Parathyroid adenoma (tissue), 2 donors: ENCODE measurements around the gene ZCCHC24.

Source experiments
- H2AFZ ChIP-seq: fragments of 300-600 bp; sonication (generic); one replicate; pipeline ENCODE4 v1.7.0; 2017; ENCODE audit warnings: antibody characterized with exemption, mild to moderate bottlenecking
- H3K27ac ChIP-seq: fragments of 300-600 bp; sonication (generic); one replicate; pipeline ENCODE4 v1.7.0; 2017
- H3K27me3 ChIP-seq: fragments of 300-600 bp; sonication (generic); one replicate; pipeline ENCODE4 v1.7.0; 2017; ENCODE audit warnings: low read length; ENCODE audit not compliant: control insufficient read depth, insufficient read depth
- H3K36me3 ChIP-seq: fragments of 300-600 bp; sonication (generic); one replicate; pipeline ENCODE4 v1.7.0; 2017; ENCODE audit warnings: low read length; ENCODE audit not compliant: control insufficient read depth, insufficient read depth
- H3K4me1 ChIP-seq: fragments of 300-600 bp; sonication (generic); one replicate; pipeline ENCODE4 v1.7.0; 2017; ENCODE audit warnings: control low read depth
- H3K4me2 ChIP-seq: fragments of 300-600 bp; sonication (generic); one replicate; pipeline ENCODE4 v1.7.0; 2017; ENCODE audit warnings: low read length
- H3K4me3 ChIP-seq: fragments of 300-600 bp; sonication (generic); one replicate; pipeline ENCODE4 v1.7.0; 2017; ENCODE audit warnings: low read depth, low read length
- H3K79me2 ChIP-seq: fragments of 300-600 bp; sonication (generic); one replicate; pipeline ENCODE4 v1.7.0; 2017; ENCODE audit warnings: control low read depth
- H3K9ac ChIP-seq: fragments of 300-600 bp; sonication (generic); one replicate; pipeline ENCODE4 v1.7.0; 2017; ENCODE audit warnings: mild to moderate bottlenecking
- H3K9me3 ChIP-seq: fragments of 300-600 bp; sonication (generic); one replicate; pipeline ENCODE4 v1.7.0; 2017; ENCODE audit warnings: low read length; ENCODE audit not compliant: control insufficient read depth
- TF ChIP-seq, protein P1 (sequence below): fragments of 300-600 bp; sonication (generic); IDR thresholded peaks from one replicate; pipeline ENCODE4 v1.7.0; 2017; ENCODE audit warnings: antibody characterized with exemption, mild to moderate bottlenecking
- donor health status: primary hyperparathyroidism.

ZCCHC24 gene

DNA sequence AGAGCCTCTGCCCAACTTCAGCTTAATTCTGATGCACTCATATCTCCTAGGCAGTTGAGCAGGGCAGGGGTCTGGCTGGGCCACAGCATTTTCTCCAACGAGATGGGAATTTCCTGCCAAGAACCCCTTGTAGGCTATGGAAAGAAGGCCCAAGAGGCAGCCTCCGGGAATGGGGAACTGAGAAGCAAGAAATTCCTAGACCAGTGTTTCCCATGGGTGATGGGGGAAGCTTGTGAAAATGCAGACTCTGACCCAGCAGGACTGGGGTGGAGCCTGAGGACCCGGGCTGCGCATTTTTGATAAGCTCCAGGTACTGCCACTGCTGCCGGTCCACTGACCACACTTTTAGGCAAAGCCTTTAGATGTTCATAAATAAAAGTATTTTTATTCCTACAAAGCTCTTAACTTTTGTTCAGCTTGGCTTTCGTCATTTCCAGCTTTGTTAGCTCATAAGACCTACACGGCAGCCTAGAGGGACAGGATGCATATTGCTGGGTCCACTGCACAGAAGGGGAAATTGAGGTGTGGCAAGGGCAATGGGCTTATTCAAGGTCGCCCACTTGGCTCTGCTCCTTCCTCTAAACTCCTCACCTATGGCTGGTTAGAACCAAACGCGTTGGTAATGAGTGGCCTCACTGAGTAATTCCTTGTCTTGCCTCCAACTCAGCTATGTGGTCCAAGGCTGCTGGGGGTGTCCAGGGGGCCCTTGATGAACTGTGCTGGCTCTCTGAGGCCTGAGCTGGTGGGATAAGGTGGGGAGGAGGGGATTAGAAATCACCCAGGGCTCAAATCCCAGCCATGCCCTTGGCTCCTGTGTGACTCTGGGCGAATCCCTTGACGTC is 29.5 kb downstream of the ZCCHC24 start:
- H3K4me3 ChIP-seq, result no peak overlapping the region
- no peaks in the 10 kb centered on the region for H3K4me1 ChIP-seq
- TF ChIP-seq, protein P1, sequence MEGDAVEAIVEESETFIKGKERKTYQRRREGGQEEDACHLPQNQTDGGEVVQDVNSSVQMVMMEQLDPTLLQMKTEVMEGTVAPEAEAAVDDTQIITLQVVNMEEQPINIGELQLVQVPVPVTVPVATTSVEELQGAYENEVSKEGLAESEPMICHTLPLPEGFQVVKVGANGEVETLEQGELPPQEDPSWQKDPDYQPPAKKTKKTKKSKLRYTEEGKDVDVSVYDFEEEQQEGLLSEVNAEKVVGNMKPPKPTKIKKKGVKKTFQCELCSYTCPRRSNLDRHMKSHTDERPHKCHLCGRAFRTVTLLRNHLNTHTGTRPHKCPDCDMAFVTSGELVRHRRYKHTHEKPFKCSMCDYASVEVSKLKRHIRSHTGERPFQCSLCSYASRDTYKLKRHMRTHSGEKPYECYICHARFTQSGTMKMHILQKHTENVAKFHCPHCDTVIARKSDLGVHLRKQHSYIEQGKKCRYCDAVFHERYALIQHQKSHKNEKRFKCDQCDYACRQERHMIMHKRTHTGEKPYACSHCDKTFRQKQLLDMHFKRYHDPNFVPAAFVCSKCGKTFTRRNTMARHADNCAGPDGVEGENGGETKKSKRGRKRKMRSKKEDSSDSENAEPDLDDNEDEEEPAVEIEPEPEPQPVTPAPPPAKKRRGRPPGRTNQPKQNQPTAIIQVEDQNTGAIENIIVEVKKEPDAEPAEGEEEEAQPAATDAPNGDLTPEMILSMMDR, result no peak
- no peaks in the 10 kb centered on the region for H3K36me3 ChIP-seq
- H3K27ac ChIP-seq, result no peak overlapping the region
- H3K4me2 ChIP-seq, result no peak overlapping the region
- no peaks in the 10 kb centered on the region for H3K9me3 ChIP-seq
- H2AFZ ChIP-seq, result no peak overlapping the region
- H3K27me3 ChIP-seq, result no peaks in the 10 kb centered on the region
- H3K9ac ChIP-seq, result no peak overlapping the region
- H3K79me2 ChIP-seq, result peaks cover 31% of the 10 kb centered on the region

DNA sequence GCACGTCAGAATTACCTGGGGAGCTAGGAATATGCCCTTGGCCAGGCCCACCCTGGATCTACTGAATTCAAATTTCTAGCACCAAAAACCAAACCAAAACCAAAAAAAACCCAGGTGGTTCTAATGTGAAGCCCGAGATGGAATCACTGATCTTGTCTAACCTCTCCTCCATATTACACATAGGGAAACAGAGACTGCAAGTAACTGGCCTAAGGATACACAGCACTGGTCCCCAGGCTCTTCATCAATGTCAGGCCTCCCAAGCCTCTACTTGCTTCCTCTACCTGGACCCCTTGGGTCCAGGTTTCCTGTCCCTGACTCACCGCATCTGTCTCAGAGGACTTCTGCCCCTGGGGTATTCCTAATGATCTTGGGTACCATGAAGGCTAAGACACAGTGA is 30.7 kb downstream of the ZCCHC24 start:
- Histone ChIP-seq H3K9ac (no peak overlapping the region), H3K4me3 (no peak overlapping the region), H3K4me1 (peaks cover 4% of the 10 kb centered on the region), H3K27me3 (no peaks in the 10 kb centered on the region), H3K4me2 (no peak overlapping the region), H3K27ac (no peak overlapping the region), H3K79me2 (peaks cover 31% of the 10 kb centered on the region), H3K9me3 (no peaks in the 10 kb centered on the region), H2AFZ (no peak overlapping the region), H3K36me3 (no peaks in the 10 kb centered on the region)
- TF ChIP-seq, protein P1, result no peak

DNA sequence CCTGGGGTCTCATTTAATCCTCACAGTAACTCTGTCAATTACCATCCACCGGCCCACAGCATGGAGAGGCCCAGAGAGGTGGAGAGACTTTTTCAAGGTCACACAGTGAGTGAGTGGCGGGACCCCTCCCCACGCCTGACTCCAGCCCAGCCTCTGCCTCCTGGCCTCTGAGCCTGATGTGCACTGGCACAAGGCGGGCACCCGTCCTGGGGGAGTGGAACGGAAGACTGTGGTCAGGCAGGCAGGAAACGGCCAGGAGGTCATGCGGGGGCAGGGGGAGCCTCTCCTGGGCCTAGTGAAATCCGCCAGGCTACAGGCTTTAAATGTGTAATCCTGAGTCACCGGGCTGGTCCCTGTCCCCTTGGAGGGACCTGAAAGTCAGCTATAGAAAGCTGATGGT is 32.2 kb downstream of the ZCCHC24 start:
- H3K4me3 ChIP-seq, result no peak overlapping the region
- H3K4me2 ChIP-seq, result no peak overlapping the region
- H2AFZ ChIP-seq, result no peak overlapping the region
- no peaks in the 10 kb centered on the region for H3K27me3 ChIP-seq
- H3K9ac ChIP-seq, result no peak overlapping the region
- no peak overlapping the region for H3K27ac ChIP-seq
- peaks cover 20% of the 10 kb centered on the region for H3K79me2 ChIP-seq
- no peaks in the 10 kb centered on the region for H3K9me3 ChIP-seq
- H3K4me1 ChIP-seq, result peaks cover 4% of the 10 kb centered on the region
- TF ChIP-seq, protein P1, result no peak
- H3K36me3 ChIP-seq, result no peaks in the 10 kb centered on the region

DNA sequence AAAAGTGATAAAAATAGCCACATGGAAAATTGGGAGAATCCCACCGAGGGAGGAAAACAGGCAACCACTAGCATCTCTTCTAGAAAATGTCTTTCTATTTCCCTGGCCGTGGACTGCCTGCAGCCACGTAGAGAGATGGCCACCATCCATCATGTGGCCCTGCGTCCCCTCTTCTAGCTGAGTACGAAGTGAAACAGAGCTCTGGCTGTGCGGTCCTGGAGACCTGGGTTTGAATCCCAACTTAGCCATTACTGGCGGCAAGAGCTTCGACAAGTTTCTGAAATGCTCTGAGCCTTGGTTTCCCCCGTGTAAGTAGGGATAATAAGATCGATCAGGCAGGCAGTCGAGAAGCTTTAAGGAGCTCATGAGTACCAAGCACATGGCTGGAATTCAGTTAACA is 32.9 kb downstream of the ZCCHC24 start:
- Histone ChIP-seq H3K36me3 (no peaks in the 10 kb centered on the region), H3K27ac (no peak overlapping the region), H2AFZ (no peak overlapping the region), H3K9me3 (no peaks in the 10 kb centered on the region), H3K4me1 (peaks cover 4% of the 10 kb centered on the region), H3K4me2 (no peak overlapping the region), H3K79me2 (peaks cover 15% of the 10 kb centered on the region), H3K9ac (no peak overlapping the region), H3K4me3 (no peak overlapping the region), H3K27me3 (no peaks in the 10 kb centered on the region)
- TF ChIP-seq, protein P1, result no peak
